Fibroblast of villous mesenchyme (primary cell): ENCODE data around the gene CD84. TPM values are rescaled to one million over a fixed set of nuclear protein-coding genes. Genes with fewer than 3 reads are reported as not detected.

Experiments
- DNase-seq: peaks from one replicate; pipeline ENCODE4 v3.0.0-alpha.2; 2010; ENCODE audit warnings: low read depth
- H3K4me3 ChIP-seq: 2 replicates; pipeline ENCODE4 v1.5.1; 2011; ENCODE audit warnings: low read depth, mild to moderate bottlenecking, low read length
- total RNA-seq: library from RNA; depleted of rRNA; stranded (reverse); fragments of >200 nt; gene quantifications from 2 replicates; pipeline ENCODE4 v1.2.3, GENCODE V29; 2012
- TF ChIP-seq, protein P1 (sequence below): IDR thresholded peaks from 2 replicates; pipeline ENCODE4 v1.5.1; 2012; ENCODE audit warnings: low read depth, mild to moderate bottlenecking, low read length; ENCODE audit not compliant: insufficient read depth

CD84 gene
- total RNA-seq, 1 donor: not detected

DNA sequence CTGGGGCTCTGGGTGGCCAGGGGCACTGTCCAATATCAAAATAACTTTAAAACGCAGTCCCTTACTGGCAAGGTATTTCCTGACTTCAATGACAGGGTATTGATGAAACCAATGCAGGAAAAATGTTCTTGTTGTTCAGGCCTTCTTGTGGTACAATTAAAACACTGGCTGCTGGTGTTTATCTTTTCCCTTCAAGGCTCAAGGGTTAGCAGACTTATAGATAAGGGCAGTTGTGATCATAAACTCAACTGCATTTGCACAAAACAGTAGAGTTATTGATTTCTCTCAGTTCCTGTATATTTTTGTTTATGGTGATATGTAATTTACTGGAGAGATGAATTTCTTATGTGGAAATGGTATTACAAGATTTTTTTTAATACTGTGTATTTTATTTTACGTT lies 2.7 kb upstream of the CD84 start:
- no peak for DNase-seq
- TF ChIP-seq, protein P1, sequence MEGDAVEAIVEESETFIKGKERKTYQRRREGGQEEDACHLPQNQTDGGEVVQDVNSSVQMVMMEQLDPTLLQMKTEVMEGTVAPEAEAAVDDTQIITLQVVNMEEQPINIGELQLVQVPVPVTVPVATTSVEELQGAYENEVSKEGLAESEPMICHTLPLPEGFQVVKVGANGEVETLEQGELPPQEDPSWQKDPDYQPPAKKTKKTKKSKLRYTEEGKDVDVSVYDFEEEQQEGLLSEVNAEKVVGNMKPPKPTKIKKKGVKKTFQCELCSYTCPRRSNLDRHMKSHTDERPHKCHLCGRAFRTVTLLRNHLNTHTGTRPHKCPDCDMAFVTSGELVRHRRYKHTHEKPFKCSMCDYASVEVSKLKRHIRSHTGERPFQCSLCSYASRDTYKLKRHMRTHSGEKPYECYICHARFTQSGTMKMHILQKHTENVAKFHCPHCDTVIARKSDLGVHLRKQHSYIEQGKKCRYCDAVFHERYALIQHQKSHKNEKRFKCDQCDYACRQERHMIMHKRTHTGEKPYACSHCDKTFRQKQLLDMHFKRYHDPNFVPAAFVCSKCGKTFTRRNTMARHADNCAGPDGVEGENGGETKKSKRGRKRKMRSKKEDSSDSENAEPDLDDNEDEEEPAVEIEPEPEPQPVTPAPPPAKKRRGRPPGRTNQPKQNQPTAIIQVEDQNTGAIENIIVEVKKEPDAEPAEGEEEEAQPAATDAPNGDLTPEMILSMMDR: no peak
- H3K4me3 ChIP-seq: no peak overlapping the region

DNA sequence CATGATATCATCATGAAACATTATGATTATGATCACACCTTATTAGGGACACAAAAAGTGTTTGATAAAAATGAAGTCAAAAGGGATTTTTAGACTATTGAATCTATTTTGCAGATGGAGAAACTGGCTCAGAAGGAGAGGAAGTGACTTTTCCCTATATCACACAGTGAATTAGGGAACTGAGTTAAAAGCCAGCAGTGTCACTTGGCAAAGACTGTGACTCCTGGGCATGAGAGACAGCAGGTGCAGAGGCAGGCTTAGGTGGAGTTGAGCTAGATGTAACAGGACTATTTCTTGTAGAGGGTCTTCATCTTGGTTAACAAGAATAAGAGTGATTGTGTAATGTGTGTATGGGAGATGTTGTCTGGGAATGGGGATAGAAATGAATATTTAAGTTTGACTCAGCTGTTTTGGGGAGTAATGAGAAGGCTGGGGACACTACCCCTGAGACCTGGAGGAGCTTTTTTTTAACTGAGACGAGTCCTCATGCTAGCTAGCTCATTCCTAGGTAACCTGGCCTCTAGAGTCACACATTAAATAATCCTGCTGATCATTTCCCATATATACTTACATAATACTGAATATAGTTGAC lies 1.0 kb upstream of the CD84 start:
- no peak for DNase-seq
- no peak overlapping the region for H3K4me3 ChIP-seq
- TF ChIP-seq, protein P1: no peak

DNA sequence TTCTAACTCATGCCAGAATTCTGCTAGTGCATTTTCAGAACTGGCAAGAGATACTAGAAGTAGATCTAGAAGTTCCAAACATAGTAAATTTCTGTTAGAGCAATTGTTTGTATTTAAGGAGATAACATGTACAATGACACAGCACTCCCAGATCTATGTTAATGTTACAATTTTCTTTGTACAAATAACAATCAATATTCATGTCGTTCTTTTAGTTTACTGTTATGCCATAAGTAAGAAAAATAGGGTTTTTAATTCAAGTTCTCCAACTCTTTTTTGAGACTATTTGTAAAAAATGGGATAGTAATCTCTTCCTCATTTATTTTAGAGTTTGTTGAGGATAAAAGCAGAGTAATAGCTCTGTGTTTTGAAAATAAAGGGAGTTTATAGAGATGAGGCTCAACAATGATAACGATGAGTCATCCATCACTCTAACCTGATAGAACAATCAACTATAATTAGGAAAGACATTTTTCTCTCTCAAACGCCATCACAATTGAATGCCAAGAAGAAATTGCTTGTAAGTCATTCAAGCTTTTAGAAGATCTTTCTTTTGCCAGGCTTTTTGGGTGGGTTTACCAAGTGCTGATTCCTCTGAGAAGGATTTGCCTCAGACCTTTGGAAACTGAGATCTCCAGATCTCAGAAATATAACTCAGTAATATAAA lies 638 bp downstream of the CD84 start:
- H3K4me3 ChIP-seq: no peak overlapping the region
- no peak for DNase-seq
- TF ChIP-seq, protein P1: no peak

DNA sequence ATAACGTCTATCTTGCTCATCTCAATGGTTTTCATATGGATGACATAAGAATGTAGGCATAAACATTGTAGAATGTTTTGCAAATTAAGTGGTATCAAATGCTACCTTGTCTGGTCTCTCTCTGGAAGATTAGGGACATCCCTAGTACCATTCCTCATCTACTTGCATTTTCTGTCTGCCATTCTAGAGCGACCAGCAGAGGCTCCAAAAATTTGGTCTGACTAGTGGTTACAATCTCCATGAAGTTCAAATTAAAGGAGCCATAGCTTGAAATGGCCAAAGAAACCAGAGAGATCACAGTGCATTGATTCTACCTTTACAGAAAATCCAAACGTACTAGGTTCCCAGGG lies 1.1 kb downstream of the CD84 start:
- TF ChIP-seq, protein P1: no peak
- no peak for DNase-seq
- no peak overlapping the region for H3K4me3 ChIP-seq

DNA sequence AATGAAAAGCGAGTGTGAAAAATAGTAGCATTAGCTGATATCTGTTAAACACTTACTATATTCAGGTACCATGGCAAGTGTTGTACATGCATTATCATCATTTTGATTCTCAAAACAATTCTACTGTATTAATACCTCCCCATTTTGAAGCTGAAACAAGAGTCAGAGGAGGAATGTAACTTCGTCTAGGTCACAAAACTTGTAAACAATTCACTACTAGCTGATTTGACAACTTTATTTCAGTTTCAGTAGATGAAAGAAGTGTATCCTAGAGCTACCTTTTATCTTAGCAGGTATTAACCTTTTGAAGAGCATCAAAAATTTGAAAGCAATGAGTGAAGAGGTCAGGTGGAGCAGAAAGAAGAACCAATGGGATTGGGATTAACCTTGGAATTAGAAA lies 1.6 kb downstream of the CD84 start:
- DNase-seq: no peak
- no peak overlapping the region for H3K4me3 ChIP-seq
- TF ChIP-seq, protein P1: no peak

DNA sequence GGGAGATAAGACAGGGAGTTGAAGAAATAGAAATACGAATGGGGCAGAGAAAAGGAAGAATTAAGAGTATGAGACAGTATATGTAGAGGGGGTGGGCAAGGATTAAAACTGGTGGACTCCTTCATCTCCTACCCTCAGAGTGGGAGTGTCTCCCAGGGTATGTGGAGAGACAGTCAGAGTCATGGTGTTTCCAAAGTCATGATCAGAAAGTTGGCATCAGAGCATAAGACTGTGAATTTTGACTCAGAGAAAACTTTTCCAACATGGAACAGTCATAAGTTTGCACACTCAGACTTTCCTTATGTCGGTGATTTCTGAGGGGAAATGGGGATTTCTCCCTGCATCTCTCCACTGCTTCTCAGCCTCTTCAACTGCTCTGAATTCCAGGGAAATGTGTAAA lies 2.4 kb downstream of the CD84 start:
- DNase-seq: no peak
- H3K4me3 ChIP-seq: no peak overlapping the region
- TF ChIP-seq, protein P1: no peak

DNA sequence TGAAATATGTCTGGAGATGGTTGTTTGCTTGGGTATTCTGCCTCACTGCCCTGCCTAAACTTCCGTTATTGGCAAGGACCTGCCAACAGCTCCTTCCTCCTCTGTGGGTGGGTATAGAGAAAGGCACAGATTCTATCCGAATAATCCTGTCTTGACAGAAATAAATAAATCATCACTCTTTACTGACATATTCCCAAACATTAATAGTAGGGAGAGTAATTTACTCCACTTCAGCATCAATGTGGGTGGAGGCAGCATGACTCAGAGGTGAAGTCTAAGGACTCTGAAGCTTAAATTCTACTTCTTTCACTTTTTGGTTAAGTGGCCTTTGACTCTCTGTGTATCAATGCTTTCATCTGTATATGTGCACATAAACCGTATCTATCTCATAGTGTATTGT lies 2.9 kb downstream of the CD84 start:
- TF ChIP-seq, protein P1: no peak

More for the DNA sequence above, 2.9 kb downstream of the CD84 start:
- no peak for DNase-seq
- H3K4me3 ChIP-seq: no peak overlapping the region
